Upper lobe of right lung (tissue), 1 donor: ENCODE measurements around the gene HYAL2. TPM values are rescaled to one million over a fixed set of nuclear protein-coding genes. Genes with fewer than 3 reads are reported as not detected.

Source experiments
- ATAC-seq: fragments of 200-7000 bp; cut with Tn5 transposase; one replicate; pipeline ENCODE4 v1.9.1; 2020; ENCODE audit warnings: mild to moderate bottlenecking, moderate library complexity
- DNase-seq: peaks from one replicate; pipeline ENCODE4 v3.0.0-alpha.2; 2020
- H3K27ac ChIP-seq: fragments of 200-600 bp; one replicate; pipeline ENCODE4 v1.8.0; 2022
- H3K27me3 ChIP-seq: fragments of 200-600 bp; one replicate; pipeline ENCODE4 v1.8.0; 2022; ENCODE audit warnings: mild to moderate bottlenecking
- H3K36me3 ChIP-seq: fragments of 200-600 bp; one replicate; pipeline ENCODE4 v1.8.0; 2022
- H3K4me1 ChIP-seq: fragments of 200-600 bp; one replicate; pipeline ENCODE4 v1.8.0; 2022
- H3K4me3 ChIP-seq: fragments of 200-600 bp; one replicate; pipeline ENCODE4 v1.8.0; 2022; ENCODE audit warnings: mild to moderate bottlenecking
- H3K9me3 ChIP-seq: fragments of 200-600 bp; one replicate; pipeline ENCODE4 v1.8.0; 2022
- intact Hi-C: fragments of 100-400 bp; cut with DNase I; formaldehyde crosslinking; loops from one replicate; pipeline ENCODE4 v1.11.0; 2022
- total RNA-seq: library from RNA; stranded (reverse); fragmentation: NEBNext Ultra II Directional; extraction: Animal tissue kit (Norgen Biotek cat#: 25700); gene quantifications from one replicate; pipeline ENCODE4 v1.2.1, GENCODE V29; 2021
- TF ChIP-seq, protein P1 (sequence below): fragments of 200-600 bp; IDR thresholded peaks from one replicate; pipeline ENCODE4 v1.8.0; 2022; ENCODE audit warnings: antibody characterized with exemption
- donor health status: DM: no; HTN: yes; CAD: no; lungs with severe emphysema.

The HYAL2 gene
- total RNA-seq, 1 donor from 2014 or later = 303 TPM

DNA sequence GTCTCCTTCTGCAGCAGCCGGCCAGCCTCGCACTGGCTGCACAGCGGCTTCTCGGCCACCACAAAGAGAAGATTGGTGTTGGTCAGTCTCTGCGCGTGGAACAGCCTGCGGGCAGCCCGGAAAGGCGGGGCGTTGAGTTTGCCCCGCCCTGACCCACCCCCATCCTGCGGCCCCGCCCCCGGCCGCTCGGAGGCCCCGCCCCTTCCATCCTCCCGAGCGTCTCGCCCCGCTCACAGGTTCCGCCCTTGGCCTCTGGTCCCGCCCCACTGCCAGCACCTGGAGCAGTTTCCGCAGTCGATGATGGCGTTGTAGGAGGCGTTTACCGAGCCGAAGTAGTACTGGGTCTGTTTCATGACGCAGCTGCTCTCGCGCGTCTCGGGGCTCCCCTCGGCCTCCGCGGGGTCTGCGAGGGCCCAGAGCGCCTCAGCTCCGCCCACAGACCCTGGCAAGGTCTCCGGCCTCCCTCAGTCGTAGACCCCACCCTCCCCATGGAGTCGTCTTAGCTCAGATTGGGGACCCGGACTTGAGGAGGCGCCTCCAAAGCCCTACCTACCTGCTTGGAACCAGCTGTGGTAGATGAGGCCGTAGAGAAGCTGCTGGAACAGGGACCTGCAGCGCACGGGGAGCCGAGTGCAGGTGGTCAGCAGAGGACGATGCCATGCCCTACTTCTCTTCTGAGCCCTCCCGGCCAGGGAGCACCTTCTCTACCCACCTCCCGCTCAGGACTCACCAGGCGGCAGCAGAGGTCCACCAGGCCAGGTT lies 42.7 kb upstream of the HYAL2 start:
- Histone ChIP-seq H3K9me3 (no peaks in the 10 kb centered on the region), H3K27ac (no peak overlapping the region), H3K36me3 (no peaks in the 10 kb centered on the region), H3K4me3 (peak overlapping the region; percentile 55), H3K4me1 (peaks cover 7% of the 10 kb centered on the region), H3K27me3 (no peaks in the 10 kb centered on the region)
- TF ChIP-seq, protein P1, sequence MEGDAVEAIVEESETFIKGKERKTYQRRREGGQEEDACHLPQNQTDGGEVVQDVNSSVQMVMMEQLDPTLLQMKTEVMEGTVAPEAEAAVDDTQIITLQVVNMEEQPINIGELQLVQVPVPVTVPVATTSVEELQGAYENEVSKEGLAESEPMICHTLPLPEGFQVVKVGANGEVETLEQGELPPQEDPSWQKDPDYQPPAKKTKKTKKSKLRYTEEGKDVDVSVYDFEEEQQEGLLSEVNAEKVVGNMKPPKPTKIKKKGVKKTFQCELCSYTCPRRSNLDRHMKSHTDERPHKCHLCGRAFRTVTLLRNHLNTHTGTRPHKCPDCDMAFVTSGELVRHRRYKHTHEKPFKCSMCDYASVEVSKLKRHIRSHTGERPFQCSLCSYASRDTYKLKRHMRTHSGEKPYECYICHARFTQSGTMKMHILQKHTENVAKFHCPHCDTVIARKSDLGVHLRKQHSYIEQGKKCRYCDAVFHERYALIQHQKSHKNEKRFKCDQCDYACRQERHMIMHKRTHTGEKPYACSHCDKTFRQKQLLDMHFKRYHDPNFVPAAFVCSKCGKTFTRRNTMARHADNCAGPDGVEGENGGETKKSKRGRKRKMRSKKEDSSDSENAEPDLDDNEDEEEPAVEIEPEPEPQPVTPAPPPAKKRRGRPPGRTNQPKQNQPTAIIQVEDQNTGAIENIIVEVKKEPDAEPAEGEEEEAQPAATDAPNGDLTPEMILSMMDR = no peak
- DNase-seq = peak; percentile 89
- peak; percentile 83 for ATAC-seq
- intact Hi-C loops = no loop called here

DNA sequence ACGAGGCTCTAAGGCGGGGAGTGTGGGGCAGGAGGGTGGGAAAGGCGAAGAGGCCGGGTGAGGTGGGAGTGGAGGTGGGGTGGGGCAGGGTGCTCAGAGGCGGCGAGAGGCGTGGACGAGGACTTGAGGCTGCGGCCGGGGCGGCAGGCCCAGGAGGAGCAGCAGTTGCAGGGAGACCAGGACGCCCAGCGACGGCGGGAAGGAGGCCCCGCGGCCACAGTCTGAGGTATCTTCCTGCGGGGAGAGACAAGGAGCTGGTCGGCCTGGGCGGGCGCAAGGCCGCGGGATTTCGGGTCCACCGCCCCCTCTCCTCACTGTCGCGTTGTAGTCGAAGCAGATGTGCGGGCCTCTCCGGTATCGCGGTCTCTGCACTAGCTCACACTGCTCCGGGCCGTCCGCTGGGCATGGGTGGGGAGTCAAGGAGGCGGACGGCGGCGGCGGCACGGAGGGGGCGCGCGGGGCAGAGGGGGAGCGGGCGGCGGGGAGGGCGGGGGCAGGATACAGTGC lies 42.1 kb upstream of the HYAL2 start:
- ATAC-seq = peak; percentile 6
- H3K9me3 ChIP-seq = no peaks in the 10 kb centered on the region
- H3K4me1 ChIP-seq = peaks cover 7% of the 10 kb centered on the region
- H3K36me3 ChIP-seq = no peaks in the 10 kb centered on the region
- TF ChIP-seq, protein P1 = no peak
- intact Hi-C loops = no loop called here
- H3K27ac ChIP-seq = no peak overlapping the region
- no peak for DNase-seq
- peak overlapping the region; percentile 55 for H3K4me3 ChIP-seq
- H3K27me3 ChIP-seq = no peaks in the 10 kb centered on the region

DNA sequence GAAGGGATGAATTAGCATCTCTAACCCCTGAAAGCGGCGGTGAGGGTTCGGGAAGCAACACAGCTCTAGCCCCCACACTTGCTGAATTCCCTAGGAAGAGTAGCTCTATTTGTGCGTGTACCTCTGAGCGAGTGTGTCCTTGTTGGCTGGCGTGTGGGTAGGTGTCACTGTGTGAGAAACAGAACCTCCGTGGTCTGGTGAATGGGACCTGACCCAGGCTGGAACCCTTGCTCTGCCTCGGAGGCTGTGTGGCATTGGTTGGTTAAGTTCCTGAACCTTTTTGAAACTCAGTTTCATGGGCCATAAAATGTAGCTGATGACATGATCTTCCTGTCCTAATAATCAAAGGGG lies 37.2 kb upstream of the HYAL2 start:
- no peak for DNase-seq
- TF ChIP-seq, protein P1 = no peak
- ATAC-seq = peak; percentile 1
- peak overlapping the region; percentile 19 for H3K4me3 ChIP-seq
- H3K27ac ChIP-seq = no peak overlapping the region
- H3K9me3 ChIP-seq = no peaks in the 10 kb centered on the region
- peaks cover 43% of the 10 kb centered on the region for H3K4me1 ChIP-seq
- peaks cover 14% of the 10 kb centered on the region for H3K36me3 ChIP-seq
- intact Hi-C loops = no loop called here
- no peaks in the 10 kb centered on the region for H3K27me3 ChIP-seq

DNA sequence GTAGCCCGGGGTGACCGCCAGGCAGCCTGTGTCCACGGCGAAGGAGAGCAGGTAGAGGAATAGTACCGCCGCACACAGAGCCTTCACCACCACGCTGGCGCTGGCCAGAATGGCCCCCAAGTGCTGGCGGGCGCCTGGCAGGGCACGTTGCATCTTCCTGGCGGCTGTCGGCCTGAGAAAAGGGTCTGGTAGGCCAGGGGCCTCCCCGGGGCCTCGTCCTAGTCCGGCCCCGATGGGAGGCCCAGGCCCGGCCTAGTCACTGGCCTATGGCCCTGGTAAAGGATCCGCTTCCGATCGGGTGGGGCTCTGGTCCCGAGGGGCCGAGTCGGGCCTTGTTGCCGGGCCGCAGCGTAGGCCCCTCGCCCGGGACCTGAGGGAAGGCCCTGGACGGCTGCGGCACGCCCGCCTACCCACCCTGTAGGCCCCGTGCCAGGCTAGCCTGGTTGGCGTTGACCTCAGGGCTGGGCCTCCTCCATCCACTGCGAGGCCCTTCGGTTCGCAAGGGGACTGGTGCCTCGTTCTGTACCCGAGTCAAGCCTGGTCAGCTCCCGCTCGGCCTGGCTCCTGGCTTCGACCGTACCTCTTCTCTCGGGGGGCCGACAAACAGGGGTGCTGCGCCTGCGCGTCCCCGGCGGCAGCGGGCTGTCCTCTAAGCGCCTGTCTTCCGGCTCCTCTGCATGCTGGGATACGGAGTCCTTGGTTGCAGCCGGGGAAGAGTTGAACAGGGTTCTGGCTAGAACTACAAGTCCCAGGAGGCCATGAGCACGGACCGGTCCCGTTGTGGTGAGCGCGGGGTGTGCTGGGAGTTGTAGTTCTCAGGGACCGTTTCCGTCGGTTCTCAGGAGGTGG lies 36.6 kb upstream of the HYAL2 start, which contains the start of gene TMEM115:
TSS of gene TMEM115 (minus strand) at position 611 of the 849 bp plus-strand sequence. CDS start at position 153, 458 bp downstream.
- ATAC-seq (peak; percentile 97), DNase-seq (peak; percentile 96)
- Histone ChIP-seq H3K4me1 (peaks cover 37% of the 10 kb centered on the region), H3K27me3 (no peaks in the 10 kb centered on the region), H3K27ac (peak within 1 kb of the TSS; percentile 89), H3K9me3 (no peaks in the 10 kb centered on the region), H3K36me3 (peaks cover 20% of the 10 kb centered on the region), H3K4me3 (peak within 1 kb of the TSS; percentile 89)
- intact Hi-C loops = no loop called here
- TF ChIP-seq, protein P1 = no peak

DNA sequence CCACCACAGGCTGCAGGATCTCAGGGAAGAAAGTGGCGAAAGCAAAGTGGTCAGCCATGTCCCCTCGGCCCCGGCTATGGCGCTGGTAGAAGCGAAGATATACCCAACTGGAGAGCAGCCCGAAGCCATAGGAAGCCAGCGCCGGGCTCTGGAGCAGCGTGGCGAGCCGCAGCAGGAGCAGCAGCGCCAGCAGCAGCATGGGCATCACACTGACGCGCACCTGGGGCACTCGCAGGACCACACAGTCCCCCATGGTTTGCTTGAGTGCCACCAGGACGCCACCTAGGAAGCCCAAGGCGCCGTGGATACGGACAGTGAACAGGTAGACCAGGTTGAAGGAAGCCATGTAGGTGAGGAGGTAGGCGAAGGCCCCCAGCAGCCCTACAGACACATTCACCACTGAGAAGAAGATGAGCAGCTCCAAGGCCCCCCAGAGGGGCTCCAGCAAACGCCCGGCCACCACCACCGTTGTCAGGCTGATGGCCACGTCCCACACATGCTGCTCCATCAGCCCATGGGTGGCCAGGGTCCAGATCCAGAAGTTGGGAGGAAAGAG lies 35.9 kb upstream of the HYAL2 start:
- ATAC-seq = no peak
- no peaks in the 10 kb centered on the region for H3K9me3 ChIP-seq
- peaks cover 27% of the 10 kb centered on the region for H3K36me3 ChIP-seq
- H3K27me3 ChIP-seq = no peaks in the 10 kb centered on the region
- peaks cover 36% of the 10 kb centered on the region for H3K4me1 ChIP-seq
- peak overlapping the region; percentile 89 for H3K27ac ChIP-seq
- H3K4me3 ChIP-seq = peak overlapping the region; percentile 89
- intact Hi-C loops = no loop called here
- no peak for DNase-seq
- TF ChIP-seq, protein P1 = no peak
